Activated CD4-positive, alpha-beta T cell treated with anti-CD3 and anti-CD28 coated beads, Interleukin-2, amount 10 ng/mL, durations not matched to agents 7 days and 5 days (primary cell): ENCODE measurements around the gene HNF1B. TPM values are rescaled to one million over a fixed set of nuclear protein-coding genes. Genes with fewer than 3 reads are reported as not detected.

Experiments used
- CTCF ChIA-PET: fragments of 350-600 bp; sonication (Branson Sonifier 250); formaldehyde crosslinking; loops from one replicate; lab custom pipeline; 2021; ENCODE audit warnings: antibody characterized with exemption; lab: Charles Lee
- POLR2A ChIA-PET: fragments of 350-600 bp; sonication (Branson Sonifier 250); formaldehyde crosslinking; loops from one replicate; lab custom pipeline; 2021; ENCODE audit warnings: antibody characterized with exemption; lab: Charles Lee
- DNase-seq: peaks from one replicate; pipeline ENCODE4 v3.0.0-alpha.2; 2020
- H3K27ac Mint-ChIP-seq: one replicate; pipeline ENCODE4 v1.8.0; 2021; ENCODE audit warnings: mild to moderate bottlenecking, moderate library complexity, mixed read lengths
- H3K27me3 Mint-ChIP-seq: one replicate; pipeline ENCODE4 v1.8.0; 2021; ENCODE audit warnings: mixed read lengths
- H3K36me3 Mint-ChIP-seq: one replicate; pipeline ENCODE4 v1.8.0; 2021; ENCODE audit warnings: low read depth, mixed read lengths
- H3K4me1 Mint-ChIP-seq: one replicate; pipeline ENCODE4 v1.8.0; 2021; ENCODE audit warnings: mixed read lengths
- H3K4me3 Mint-ChIP-seq: one replicate; pipeline ENCODE4 v1.8.0; 2021; ENCODE audit warnings: mild to moderate bottlenecking, moderate library complexity, mixed read lengths
- H3K9me3 Mint-ChIP-seq: one replicate; pipeline ENCODE4 v1.8.0; 2021; ENCODE audit warnings: mixed read lengths
- total RNA-seq, 2 experiments: library from RNA; stranded (reverse); gene quantifications; one replicate each; pipeline ENCODE4 v1.2.3, GENCODE V29; 2021

HNF1B gene
- total RNA-seq, 2 experiments from 2014 or later = 0.08 TPM; not detected in 1

GRCh38 chr17:37741341-37742115, 3.3 kb downstream of the HNF1B start:
- Mint-ChIP-seq H3K27ac (no peak overlapping the region), H3K27me3 (peaks cover 83% of the 10 kb centered on the region), H3K36me3 (no peaks in the 10 kb centered on the region), H3K9me3 (no peaks in the 10 kb centered on the region), H3K4me3 (no peak overlapping the region), H3K4me1 (peaks cover 22% of the 10 kb centered on the region)
- no peak for DNase-seq
- ChIA-PET POLR2A (no interaction called here), CTCF (no interaction called here)

DNA sequence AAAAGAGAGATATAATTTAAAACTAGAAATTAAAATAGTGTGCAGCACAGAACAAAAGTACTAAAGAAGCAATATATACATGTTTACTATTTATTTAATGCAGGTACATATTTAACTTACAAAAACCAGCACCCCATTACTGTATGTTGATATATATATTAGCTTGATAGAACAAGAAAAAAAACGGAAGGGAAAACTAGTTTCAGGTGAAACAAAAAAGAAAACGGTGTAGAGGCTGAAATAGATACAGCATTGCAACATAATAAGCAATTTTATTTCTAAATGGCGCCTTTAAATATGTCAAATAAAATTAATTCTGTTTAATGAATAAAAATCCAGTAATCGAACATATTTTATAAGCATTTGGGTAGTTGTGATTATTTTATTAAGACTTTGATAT, 3.9 kb downstream of the HNF1B start:
- Mint-ChIP-seq H3K27ac (no peak overlapping the region), H3K4me3 (no peak overlapping the region)
- POLR2A ChIA-PET = no interaction called here

DNA sequence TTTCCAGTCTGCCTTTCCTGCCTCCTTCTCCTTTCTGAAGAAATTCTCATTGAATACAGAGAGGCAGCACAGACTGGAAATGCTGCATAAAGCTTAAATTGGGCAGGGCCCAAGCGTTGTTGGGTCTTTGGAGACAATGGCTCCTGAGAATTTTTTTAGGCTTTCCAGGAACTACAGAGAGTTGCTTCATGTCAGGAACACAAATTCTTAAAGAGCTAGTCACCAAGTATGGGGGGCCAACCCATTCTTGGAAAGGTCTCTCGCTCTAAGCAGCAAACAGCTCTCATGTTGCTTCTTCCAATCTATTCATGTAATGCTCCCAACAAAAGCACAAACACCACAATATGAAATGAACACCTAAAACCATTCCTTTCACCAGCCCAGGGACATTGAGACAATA, 6.9 kb downstream of the HNF1B start:
- no peak overlapping the region for H3K27ac Mint-ChIP-seq
- no peaks in the 10 kb centered on the region for H3K36me3 Mint-ChIP-seq
- peaks cover 59% of the 10 kb centered on the region for H3K27me3 Mint-ChIP-seq
- H3K9me3 Mint-ChIP-seq = no peaks in the 10 kb centered on the region
- no peak for DNase-seq
- CTCF ChIA-PET = interaction anchor here (1.5 kb wide), 1 partner anchor 20 kb away, joined by 3 read pairs; no protein-coding TSS in a partner anchor
- peaks cover 6% of the 10 kb centered on the region for H3K4me1 Mint-ChIP-seq
- H3K4me3 Mint-ChIP-seq = no peak overlapping the region
- POLR2A ChIA-PET = no interaction called here

More for the DNA sequence above, 3.9 kb downstream of the HNF1B start:
- Mint-ChIP-seq H3K9me3 (no peaks in the 10 kb centered on the region), H3K36me3 (no peaks in the 10 kb centered on the region), H3K27me3 (peaks cover 83% of the 10 kb centered on the region), H3K4me1 (peaks cover 22% of the 10 kb centered on the region)
- no peak for DNase-seq
- CTCF ChIA-PET = no interaction called here

GRCh38 chr17:37737081-37737480, 7.8 kb downstream of the HNF1B start:
- POLR2A ChIA-PET = no interaction called here

DNA sequence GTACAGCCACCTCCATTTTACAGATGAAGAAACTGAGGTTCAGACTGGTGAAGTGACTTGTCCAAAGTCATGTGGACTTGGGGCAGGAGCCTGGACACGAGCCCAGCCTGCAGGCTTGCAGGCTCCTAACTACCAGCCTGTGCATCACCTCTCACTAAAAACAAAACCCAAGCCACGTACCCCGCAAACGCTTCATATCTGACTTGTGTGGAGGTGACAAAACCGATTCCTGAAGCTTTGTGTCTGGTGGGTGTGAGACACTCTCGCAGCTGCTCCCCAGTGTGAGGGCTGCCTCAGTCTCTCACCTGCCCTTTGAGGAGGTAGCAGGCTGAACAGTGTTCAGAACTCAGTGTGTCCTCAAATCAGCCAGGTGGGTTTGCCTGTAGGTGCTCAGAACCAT, 8.4 kb downstream of the HNF1B start:
- Mint-ChIP-seq H3K4me1 (no peaks in the 10 kb centered on the region), H3K4me3 (no peak overlapping the region), H3K27me3 (peaks cover 47% of the 10 kb centered on the region), H3K36me3 (no peaks in the 10 kb centered on the region), H3K9me3 (no peaks in the 10 kb centered on the region), H3K27ac (no peak overlapping the region)
- DNase-seq = no peak
- CTCF ChIA-PET = no interaction called here
- POLR2A ChIA-PET = no interaction called here

More at GRCh38 chr17:37737081-37737480, 7.8 kb downstream of the HNF1B start:
- Mint-ChIP-seq H3K4me3 (no peak overlapping the region), H3K36me3 (no peaks in the 10 kb centered on the region), H3K9me3 (no peaks in the 10 kb centered on the region), H3K4me1 (peaks cover 4% of the 10 kb centered on the region), H3K27ac (no peak overlapping the region), H3K27me3 (peaks cover 53% of the 10 kb centered on the region)
- CTCF ChIA-PET = interaction anchor here (1.5 kb wide), 1 partner anchor 21 kb away, joined by 3 read pairs; no protein-coding TSS in a partner anchor
- DNase-seq = no peak

GRCh38 chr17:37735165-37735564, 9.7 kb downstream of the HNF1B start:
- ChIA-PET CTCF (interaction anchor here (1.3 kb wide), 1 partner anchor 10 kb away, joined by 3 read pairs; the partner anchor contains the start of gene HNF1B), POLR2A (no interaction called here)
- Mint-ChIP-seq H3K27me3 (peaks cover 44% of the 10 kb centered on the region), H3K4me3 (no peak overlapping the region), H3K27ac (no peak overlapping the region), H3K4me1 (no peaks in the 10 kb centered on the region), H3K36me3 (no peaks in the 10 kb centered on the region), H3K9me3 (no peaks in the 10 kb centered on the region)
- DNase-seq = no peak

- no peak for DNase-seq
- POLR2A ChIA-PET = no interaction called here
- peaks cover 21% of the 10 kb centered on the region for H3K27me3 Mint-ChIP-seq
- H3K9me3 Mint-ChIP-seq = no peaks in the 10 kb centered on the region
- peak overlapping the region; percentile 33 for H3K27ac Mint-ChIP-seq
- H3K4me3 Mint-ChIP-seq = no peak overlapping the region
- CTCF ChIA-PET = no interaction called here
- no peaks in the 10 kb centered on the region for H3K36me3 Mint-ChIP-seq
- H3K4me1 Mint-ChIP-seq = no peaks in the 10 kb centered on the region
These were observed 12.5 kb downstream of the HNF1B start for GRCh38 chr17:37732316-37732715.

GRCh38 chr17:37731056-37731455, 13.8 kb downstream of the HNF1B start:
- H3K4me3 Mint-ChIP-seq = no peak overlapping the region

GRCh38 chr17:37729905-37730304, 15.0 kb downstream of the HNF1B start:
- no peak for DNase-seq
- no peaks in the 10 kb centered on the region for H3K4me1 Mint-ChIP-seq
- no peak overlapping the region for H3K4me3 Mint-ChIP-seq
- H3K27me3 Mint-ChIP-seq = peaks cover 7% of the 10 kb centered on the region
- no peaks in the 10 kb centered on the region for H3K36me3 Mint-ChIP-seq
- POLR2A ChIA-PET = no interaction called here
- H3K27ac Mint-ChIP-seq = peak overlapping the region; percentile 55
- H3K9me3 Mint-ChIP-seq = no peaks in the 10 kb centered on the region
- CTCF ChIA-PET = no interaction called here

More at GRCh38 chr17:37731056-37731455, 13.8 kb downstream of the HNF1B start:
- Mint-ChIP-seq H3K9me3 (no peaks in the 10 kb centered on the region), H3K36me3 (no peaks in the 10 kb centered on the region), H3K27ac (no peak overlapping the region), H3K27me3 (peaks cover 9% of the 10 kb centered on the region), H3K4me1 (no peaks in the 10 kb centered on the region)
- POLR2A ChIA-PET = no interaction called here
- no peak for DNase-seq
- CTCF ChIA-PET = no interaction called here

GRCh38 chr17:37726891-37727675, 17.8 kb downstream of the HNF1B start:
- Mint-ChIP-seq H3K36me3 (no peaks in the 10 kb centered on the region), H3K4me1 (no peaks in the 10 kb centered on the region), H3K4me3 (no peak overlapping the region), H3K9me3 (no peaks in the 10 kb centered on the region), H3K27ac (no peak overlapping the region), H3K27me3 (peaks cover 10% of the 10 kb centered on the region)
- POLR2A ChIA-PET = no interaction called here
- CTCF ChIA-PET = no interaction called here
- DNase-seq = no peak

- ChIA-PET POLR2A (no interaction called here), CTCF (interaction anchor here (1.3 kb wide), 1 partner anchor 100 kb away, joined by 3 read pairs; no protein-coding TSS in a partner anchor)
- Mint-ChIP-seq H3K27ac (no peak overlapping the region), H3K9me3 (no peaks in the 10 kb centered on the region), H3K27me3 (peaks cover 13% of the 10 kb centered on the region), H3K4me1 (no peaks in the 10 kb centered on the region), H3K36me3 (no peaks in the 10 kb centered on the region), H3K4me3 (no peak overlapping the region)
- no peak for DNase-seq
These were observed 18.6 kb downstream of the HNF1B start for GRCh38 chr17:37726248-37726647.

- H3K36me3 Mint-ChIP-seq = no peaks in the 10 kb centered on the region
- no peak for DNase-seq
- H3K4me3 Mint-ChIP-seq = no peak overlapping the region
- CTCF ChIA-PET = interaction anchor here (0.5 to 1.3 kb wide), 3 partner anchors 11 to 275 kb away, joined by 3 to 4 read pairs (median 3); no protein-coding TSS in a partner anchor
- no peaks in the 10 kb centered on the region for H3K9me3 Mint-ChIP-seq
- H3K4me1 Mint-ChIP-seq = no peaks in the 10 kb centered on the region
- peaks cover 12% of the 10 kb centered on the region for H3K27me3 Mint-ChIP-seq
- POLR2A ChIA-PET = no interaction called here
- H3K27ac Mint-ChIP-seq = no peak overlapping the region
These were observed 19.2 kb downstream of the HNF1B start for GRCh38 chr17:37725601-37726146.
